Progenitor cell of endocrine pancreas (in vitro differentiated cells): ENCODE measurements around the gene MATN1. TPM values are rescaled to one million over a fixed set of nuclear protein-coding genes. Genes with fewer than 3 reads are reported as not detected.

Experiments
- DNase-seq: peaks from one replicate; pipeline ENCODE4 v3.0.0; 2021; ENCODE audit warnings: low spot score; ENCODE audit not compliant: unreplicated experiment
- H3K27ac Mint-ChIP-seq: 2 replicates; pipeline ENCODE4 v1.8.0; 2021; ENCODE audit warnings: mild to moderate bottlenecking, moderate library complexity, mixed read lengths
- H3K27me3 Mint-ChIP-seq: 2 replicates; pipeline ENCODE4 v1.8.0; 2021; ENCODE audit warnings: mixed read lengths
- H3K36me3 Mint-ChIP-seq: 2 replicates; pipeline ENCODE4 v1.8.0; 2022; ENCODE audit warnings: mixed read lengths; ENCODE audit not compliant: insufficient read depth
- H3K4me1 Mint-ChIP-seq: 2 replicates; pipeline ENCODE4 v1.8.0; 2021; ENCODE audit warnings: low read depth, mixed read lengths
- H3K4me3 Mint-ChIP-seq: 2 replicates; pipeline ENCODE4 v1.8.0; 2021; ENCODE audit warnings: low read depth, mild to moderate bottlenecking, moderate library complexity, mixed read lengths
- H3K9me3 Mint-ChIP-seq: 2 replicates; pipeline ENCODE4 v1.8.0; 2021; ENCODE audit warnings: low read depth, mixed read lengths
- total RNA-seq: library from RNA; stranded (reverse); gene quantifications from 2 replicates; pipeline ENCODE4 v1.2.1, GENCODE V29; 2021
- TF ChIP-seq, protein P1 (sequence below): fragments of 200-600 bp; sonication (generic); IDR thresholded peaks from one replicate; pipeline ENCODE4 v1.5.0; 2021; ENCODE audit warnings: antibody characterized with exemption, mild to moderate bottlenecking; ENCODE audit not compliant: unreplicated experiment

Gene MATN1
- total RNA-seq, 1 donor from 2014 or later: 0.14 TPM

- Mint-ChIP-seq H3K36me3 (no peaks in the 10 kb centered on the region), H3K27ac (peak overlapping the region; percentile 74), H3K4me1 (peaks cover 3% of the 10 kb centered on the region), H3K4me3 (peak overlapping the region; percentile 59), H3K27me3 (peaks cover 18% of the 10 kb centered on the region), H3K9me3 (no peaks in the 10 kb centered on the region)
- no peak for DNase-seq
- TF ChIP-seq, protein P1, sequence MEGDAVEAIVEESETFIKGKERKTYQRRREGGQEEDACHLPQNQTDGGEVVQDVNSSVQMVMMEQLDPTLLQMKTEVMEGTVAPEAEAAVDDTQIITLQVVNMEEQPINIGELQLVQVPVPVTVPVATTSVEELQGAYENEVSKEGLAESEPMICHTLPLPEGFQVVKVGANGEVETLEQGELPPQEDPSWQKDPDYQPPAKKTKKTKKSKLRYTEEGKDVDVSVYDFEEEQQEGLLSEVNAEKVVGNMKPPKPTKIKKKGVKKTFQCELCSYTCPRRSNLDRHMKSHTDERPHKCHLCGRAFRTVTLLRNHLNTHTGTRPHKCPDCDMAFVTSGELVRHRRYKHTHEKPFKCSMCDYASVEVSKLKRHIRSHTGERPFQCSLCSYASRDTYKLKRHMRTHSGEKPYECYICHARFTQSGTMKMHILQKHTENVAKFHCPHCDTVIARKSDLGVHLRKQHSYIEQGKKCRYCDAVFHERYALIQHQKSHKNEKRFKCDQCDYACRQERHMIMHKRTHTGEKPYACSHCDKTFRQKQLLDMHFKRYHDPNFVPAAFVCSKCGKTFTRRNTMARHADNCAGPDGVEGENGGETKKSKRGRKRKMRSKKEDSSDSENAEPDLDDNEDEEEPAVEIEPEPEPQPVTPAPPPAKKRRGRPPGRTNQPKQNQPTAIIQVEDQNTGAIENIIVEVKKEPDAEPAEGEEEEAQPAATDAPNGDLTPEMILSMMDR: no peak
Measured at GRCh38 chr1:30685796-30686165, 37.6 kb downstream of the MATN1 start.

DNA sequence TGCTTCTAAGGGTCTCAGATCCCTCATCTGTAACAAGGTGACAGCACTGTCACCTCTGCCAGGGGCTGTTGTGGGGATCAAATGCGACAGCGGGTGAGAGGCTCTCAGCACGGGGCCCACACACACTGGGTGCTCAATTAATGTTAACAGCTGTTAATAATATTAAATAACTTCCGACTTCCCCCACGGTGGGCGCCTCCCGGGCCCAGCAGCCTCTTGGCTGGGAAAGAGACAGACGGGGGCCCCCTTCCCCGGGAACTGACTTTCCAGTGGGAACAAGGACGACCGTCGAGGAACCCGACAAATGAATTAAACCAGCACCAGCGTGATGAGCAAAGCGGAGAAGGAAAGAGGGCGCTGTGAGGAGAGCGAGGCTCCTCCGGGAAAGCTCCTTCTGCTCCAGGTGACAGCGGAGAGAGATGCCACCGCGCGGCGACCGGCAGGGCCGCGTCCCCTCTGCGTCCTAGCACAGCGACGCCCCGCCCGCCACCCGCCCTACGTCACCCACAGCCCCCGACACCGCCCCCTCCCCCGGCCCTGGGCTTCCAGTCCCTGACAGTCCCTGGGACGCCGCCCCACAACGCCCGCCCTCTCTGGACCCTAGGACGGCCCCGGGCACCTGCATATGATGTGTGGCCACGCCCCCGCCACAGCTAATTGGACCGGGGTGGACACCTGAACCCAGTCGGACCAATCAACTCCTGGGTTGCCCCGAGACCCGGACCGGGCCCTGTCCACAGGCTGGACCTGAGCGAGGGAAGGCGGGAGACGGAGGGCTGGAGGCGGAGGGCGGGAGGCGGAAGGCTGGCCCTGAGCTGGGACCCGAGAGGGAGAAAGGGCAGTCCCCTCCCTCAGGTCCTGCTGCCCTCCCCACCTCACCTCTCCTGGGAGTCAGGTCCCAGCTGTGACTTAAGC, 38.2 kb downstream of the MATN1 start:
- TF ChIP-seq, protein P1: peak; percentile 58
- peak overlapping the region; percentile 75 for H3K4me3 Mint-ChIP-seq
- H3K9me3 Mint-ChIP-seq: no peaks in the 10 kb centered on the region
- peak overlapping the region; percentile 74 for H3K27ac Mint-ChIP-seq
- H3K27me3 Mint-ChIP-seq: peaks cover 16% of the 10 kb centered on the region
- peak; percentile 94 for DNase-seq
- H3K36me3 Mint-ChIP-seq: no peaks in the 10 kb centered on the region
- H3K4me1 Mint-ChIP-seq: peaks cover 3% of the 10 kb centered on the region

GRCh38 chr1:30684259-30684658, 39.1 kb downstream of the MATN1 start:
- DNase-seq: no peak
- H3K4me1 Mint-ChIP-seq: peaks cover 3% of the 10 kb centered on the region
- H3K27ac Mint-ChIP-seq: no peak overlapping the region
- H3K27me3 Mint-ChIP-seq: peaks cover 13% of the 10 kb centered on the region
- H3K36me3 Mint-ChIP-seq: no peaks in the 10 kb centered on the region
- H3K4me3 Mint-ChIP-seq: no peak overlapping the region
- TF ChIP-seq, protein P1: no peak
- no peaks in the 10 kb centered on the region for H3K9me3 Mint-ChIP-seq

- H3K36me3 Mint-ChIP-seq: no peaks in the 10 kb centered on the region
- no peak for DNase-seq
- peaks cover 3% of the 10 kb centered on the region for H3K4me1 Mint-ChIP-seq
- H3K9me3 Mint-ChIP-seq: no peaks in the 10 kb centered on the region
- H3K27me3 Mint-ChIP-seq: peaks cover 10% of the 10 kb centered on the region
- TF ChIP-seq, protein P1: no peak
- no peak overlapping the region for H3K27ac Mint-ChIP-seq
- no peak overlapping the region for H3K4me3 Mint-ChIP-seq
Measured at GRCh38 chr1:30683699-30684098, 39.7 kb downstream of the MATN1 start.

DNA sequence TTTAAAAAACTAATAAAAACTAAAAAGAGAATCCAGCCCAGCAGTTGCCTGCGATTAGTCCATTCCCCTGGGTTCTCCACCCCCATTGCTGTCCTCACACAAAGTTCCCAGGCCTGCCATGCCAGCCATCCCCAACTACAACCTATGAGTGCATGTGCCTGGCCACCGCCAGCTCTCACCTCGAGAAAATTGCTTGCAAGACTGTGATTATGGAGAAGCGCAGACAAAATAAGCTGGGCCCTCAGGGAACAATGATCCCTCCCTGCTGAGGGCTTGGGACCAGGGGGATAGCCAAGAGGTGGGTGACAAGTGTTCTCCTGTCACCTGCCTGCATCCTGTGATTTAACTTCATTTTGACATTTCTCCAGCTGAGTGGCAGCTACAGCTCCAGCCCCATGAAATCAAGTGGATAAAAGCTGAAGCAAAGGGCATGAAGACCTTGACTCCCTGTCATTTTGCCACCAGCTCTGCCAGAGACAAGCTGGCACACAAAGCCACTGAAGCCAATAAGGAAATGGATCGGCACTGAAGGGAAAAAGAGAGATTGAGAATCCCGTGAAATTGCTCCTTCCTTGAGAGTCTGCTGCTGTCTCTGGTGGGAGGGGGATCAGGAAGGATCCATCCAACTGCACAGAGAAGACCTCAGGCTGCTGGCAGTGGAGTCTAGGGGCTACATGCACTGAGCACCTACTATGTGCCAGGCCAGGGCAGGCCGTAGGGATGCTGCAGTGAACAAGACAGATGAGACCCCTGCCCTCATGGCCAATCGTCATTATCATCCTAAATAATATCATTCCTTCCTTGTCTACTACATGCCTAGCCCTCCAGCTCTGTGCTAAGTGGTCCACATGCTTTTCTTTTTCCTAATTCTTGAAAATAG, 40.7 kb downstream of the MATN1 start:
- Mint-ChIP-seq H3K27me3 (peaks cover 9% of the 10 kb centered on the region), H3K27ac (no peak overlapping the region), H3K36me3 (no peaks in the 10 kb centered on the region), H3K4me3 (no peak overlapping the region), H3K9me3 (no peaks in the 10 kb centered on the region), H3K4me1 (peaks cover 3% of the 10 kb centered on the region)
- TF ChIP-seq, protein P1: no peak
- no peak for DNase-seq
